ENCODE data around the gene QSER1. TPM values are rescaled to one million over a fixed set of nuclear protein-coding genes. Genes with fewer than 3 reads are reported as not detected.
"Not testable (repeated sequence)": the region's sequence is repeated elsewhere in the genome, so short reads cannot be mapped to it uniquely, and the experiment has no call there.

The QSER1 gene
- polyA plus RNA-seq, 1 experiment = 16.4 TPM

GRCh38 chr11:32968541-32968940 lies 75.9 kb downstream of the QSER1 start:
- no peak overlapping the region for H3K27ac ChIP-seq (ENCODE audit: low read depth, low read length)
- CTCF ChIA-PET = interaction anchor here (0.6 to 6.5 kb wide), 6 partner anchors 8 to 197 kb away, joined by 3 to 57 read pairs (median 6); no protein-coding TSS in a partner anchor
- TF ChIP-seq, protein P1, sequence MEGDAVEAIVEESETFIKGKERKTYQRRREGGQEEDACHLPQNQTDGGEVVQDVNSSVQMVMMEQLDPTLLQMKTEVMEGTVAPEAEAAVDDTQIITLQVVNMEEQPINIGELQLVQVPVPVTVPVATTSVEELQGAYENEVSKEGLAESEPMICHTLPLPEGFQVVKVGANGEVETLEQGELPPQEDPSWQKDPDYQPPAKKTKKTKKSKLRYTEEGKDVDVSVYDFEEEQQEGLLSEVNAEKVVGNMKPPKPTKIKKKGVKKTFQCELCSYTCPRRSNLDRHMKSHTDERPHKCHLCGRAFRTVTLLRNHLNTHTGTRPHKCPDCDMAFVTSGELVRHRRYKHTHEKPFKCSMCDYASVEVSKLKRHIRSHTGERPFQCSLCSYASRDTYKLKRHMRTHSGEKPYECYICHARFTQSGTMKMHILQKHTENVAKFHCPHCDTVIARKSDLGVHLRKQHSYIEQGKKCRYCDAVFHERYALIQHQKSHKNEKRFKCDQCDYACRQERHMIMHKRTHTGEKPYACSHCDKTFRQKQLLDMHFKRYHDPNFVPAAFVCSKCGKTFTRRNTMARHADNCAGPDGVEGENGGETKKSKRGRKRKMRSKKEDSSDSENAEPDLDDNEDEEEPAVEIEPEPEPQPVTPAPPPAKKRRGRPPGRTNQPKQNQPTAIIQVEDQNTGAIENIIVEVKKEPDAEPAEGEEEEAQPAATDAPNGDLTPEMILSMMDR (IDR thresholded peaks at IDR 0.05; ENCODE audit: low read depth, low read length) = no peak
- no peaks in the 10 kb centered on the region for H3K27me3 ChIP-seq (ENCODE audit: control insufficient read depth, insufficient read depth, low read length)
- no peaks in the 10 kb centered on the region for H3K9me3 ChIP-seq (ENCODE audit: control insufficient read depth, insufficient read depth, low read length)
- no peak overlapping the region for H3K4me3 ChIP-seq (ENCODE audit: low read depth, low read length)
- POLR2A ChIA-PET = interaction anchor here (1.0 kb wide), 1 partner anchor 71 kb away, joined by 4 read pairs; no protein-coding TSS in a partner anchor
- DNase-seq (ENCODE audit: low read depth, low spot score) = no peak

DNA sequence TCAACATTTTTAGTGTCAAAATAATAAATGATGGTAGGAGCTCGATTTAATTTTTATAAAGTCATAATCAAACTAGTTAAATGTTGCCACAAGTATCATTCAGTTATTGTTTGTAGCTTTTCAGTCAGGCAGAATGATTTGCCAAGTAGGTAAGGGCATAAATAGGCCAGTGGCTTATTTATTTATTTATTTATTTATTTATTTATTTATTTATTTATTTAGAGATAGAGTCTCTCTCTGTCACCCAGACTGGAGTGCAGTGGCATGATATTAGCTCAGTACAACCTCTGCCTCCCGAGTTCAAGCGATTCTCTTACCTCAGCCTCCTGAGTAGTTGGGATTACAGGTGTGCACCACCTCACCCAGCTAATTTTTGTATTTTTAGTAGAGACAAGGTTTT lies 79.6 kb downstream of the QSER1 start:
- H3K27ac ChIP-seq (ENCODE audit: low read depth, low read length); H3K27me3 ChIP-seq (ENCODE audit: control insufficient read depth, insufficient read depth, low read length); H3K4me3 ChIP-seq (ENCODE audit: low read depth, low read length); DNase-seq (ENCODE audit: low read depth, low spot score); H3K9me3 ChIP-seq (ENCODE audit: control insufficient read depth, insufficient read depth, low read length): not testable (repeated sequence)
- ChIA-PET POLR2A (interaction anchor here (0.7 kb wide), 1 partner anchor 15 kb away, joined by 5 read pairs; no protein-coding TSS in a partner anchor), CTCF (interaction anchor here (6.5 kb wide), 1 partner anchor 93 kb away, joined by 57 read pairs; no protein-coding TSS in a partner anchor)

- no peak overlapping the region for H3K4me3 ChIP-seq (ENCODE audit: low read depth, low read length)
- DNase-seq (ENCODE audit: low read depth, low spot score) = no peak
- POLR2A ChIA-PET = no interaction called here
- TF ChIP-seq, protein P1 (IDR thresholded peaks at IDR 0.05; ENCODE audit: low read depth, low read length) = no peak
- no peak overlapping the region for H3K27ac ChIP-seq (ENCODE audit: low read depth, low read length)
- H3K27me3 ChIP-seq (ENCODE audit: control insufficient read depth, insufficient read depth, low read length) = no peaks in the 10 kb centered on the region
- CTCF ChIA-PET = no interaction called here
- no peaks in the 10 kb centered on the region for H3K9me3 ChIP-seq (ENCODE audit: control insufficient read depth, insufficient read depth, low read length)
Measured at GRCh38 chr11:32972781-32973180, 80.2 kb downstream of the QSER1 start.

DNA sequence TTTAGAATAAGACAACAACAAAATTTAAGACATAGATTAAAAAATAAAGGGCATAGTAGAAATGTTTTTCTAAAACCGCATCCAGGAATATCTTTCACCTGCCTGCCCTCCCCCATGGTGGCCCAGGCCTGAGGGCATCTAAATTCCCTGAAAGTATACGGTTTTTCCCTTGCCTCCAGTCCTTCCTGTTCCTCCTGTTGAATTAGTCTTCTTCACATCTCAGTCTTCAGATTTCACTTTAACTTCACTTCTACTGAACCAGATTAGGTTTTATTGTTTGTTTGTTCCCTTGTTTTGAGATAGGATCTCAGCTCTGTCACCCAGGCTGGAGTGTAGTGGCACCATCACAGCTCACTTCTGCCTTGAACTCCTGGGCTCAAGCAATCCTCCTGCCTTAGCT lies 90.0 kb downstream of the QSER1 start:
- H3K9me3 ChIP-seq (ENCODE audit: control insufficient read depth, insufficient read depth, low read length) = no peaks in the 10 kb centered on the region
- TF ChIP-seq, protein P1 (IDR thresholded peaks at IDR 0.05; ENCODE audit: low read depth, low read length) = no peak
- no peak for DNase-seq (ENCODE audit: low read depth, low spot score)
- POLR2A ChIA-PET = no interaction called here
- CTCF ChIA-PET = no interaction called here
- no peaks in the 10 kb centered on the region for H3K27me3 ChIP-seq (ENCODE audit: control insufficient read depth, insufficient read depth, low read length)
- H3K27ac ChIP-seq (ENCODE audit: low read depth, low read length) = no peak overlapping the region
- no peak overlapping the region for H3K4me3 ChIP-seq (ENCODE audit: low read depth, low read length)

- CTCF ChIA-PET = interaction anchor here (0.6 kb wide), 1 partner anchor 71 kb away, joined by 3 read pairs; no protein-coding TSS in a partner anchor
- no peak overlapping the region for H3K27ac ChIP-seq (ENCODE audit: low read depth, low read length)
- no peak for DNase-seq (ENCODE audit: low read depth, low spot score)
- POLR2A ChIA-PET = no interaction called here
- TF ChIP-seq, protein P1 (IDR thresholded peaks at IDR 0.05; ENCODE audit: low read depth, low read length) = no peak
- H3K4me3 ChIP-seq (ENCODE audit: low read depth, low read length) = no peak overlapping the region
- H3K27me3 ChIP-seq (ENCODE audit: control insufficient read depth, insufficient read depth, low read length) = no peaks in the 10 kb centered on the region
- no peaks in the 10 kb centered on the region for H3K9me3 ChIP-seq (ENCODE audit: control insufficient read depth, insufficient read depth, low read length)
Measured at GRCh38 chr11:32983506-32983905, 90.9 kb downstream of the QSER1 start.
